HFF-Myc (cell line): ENCODE results near the gene ARHGEF6.

Experiments
- DNase-seq: peaks from one replicate; pipeline ENCODE4 v3.0.0-alpha.2; 2011; ENCODE audit warnings: low read depth; ENCODE audit errors: extremely low read depth
- H3K4me3 ChIP-seq: replicated peaks from 2 replicates; pipeline ENCODE4 v1.5.1; 2011; ENCODE audit warnings: low read depth, mild to moderate bottlenecking, control low read depth, low read length
- TF ChIP-seq, protein P1 (sequence below): IDR thresholded peaks from 2 replicates; pipeline ENCODE4 v1.5.1; 2012; ENCODE audit warnings: mild to moderate bottlenecking, low read depth, low read length, control low read depth; ENCODE audit errors: missing control alignments

ARHGEF6 gene

DNA sequence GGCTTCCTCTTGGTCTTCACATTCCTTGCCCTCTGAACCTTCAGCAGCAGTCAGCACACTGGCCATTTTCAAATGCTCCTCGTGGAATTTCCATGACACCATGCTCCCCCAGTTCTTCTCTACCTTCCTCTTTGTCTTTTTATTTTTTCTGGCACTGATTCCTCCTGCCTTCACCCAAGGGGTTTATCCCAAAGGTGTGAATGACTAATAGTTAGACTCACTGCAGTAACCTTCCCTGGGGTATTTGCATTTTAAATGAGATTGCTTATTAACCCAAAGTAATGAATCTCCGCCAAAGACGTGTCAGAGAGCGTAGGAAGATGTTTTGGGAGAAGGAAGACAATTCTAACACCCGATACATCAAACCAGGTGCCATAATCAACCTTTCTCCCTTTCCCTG is 96.6 kb downstream of the ARHGEF6 start:
- H3K4me3 ChIP-seq: no peak overlapping the region
- no peak for DNase-seq
- TF ChIP-seq, protein P1, sequence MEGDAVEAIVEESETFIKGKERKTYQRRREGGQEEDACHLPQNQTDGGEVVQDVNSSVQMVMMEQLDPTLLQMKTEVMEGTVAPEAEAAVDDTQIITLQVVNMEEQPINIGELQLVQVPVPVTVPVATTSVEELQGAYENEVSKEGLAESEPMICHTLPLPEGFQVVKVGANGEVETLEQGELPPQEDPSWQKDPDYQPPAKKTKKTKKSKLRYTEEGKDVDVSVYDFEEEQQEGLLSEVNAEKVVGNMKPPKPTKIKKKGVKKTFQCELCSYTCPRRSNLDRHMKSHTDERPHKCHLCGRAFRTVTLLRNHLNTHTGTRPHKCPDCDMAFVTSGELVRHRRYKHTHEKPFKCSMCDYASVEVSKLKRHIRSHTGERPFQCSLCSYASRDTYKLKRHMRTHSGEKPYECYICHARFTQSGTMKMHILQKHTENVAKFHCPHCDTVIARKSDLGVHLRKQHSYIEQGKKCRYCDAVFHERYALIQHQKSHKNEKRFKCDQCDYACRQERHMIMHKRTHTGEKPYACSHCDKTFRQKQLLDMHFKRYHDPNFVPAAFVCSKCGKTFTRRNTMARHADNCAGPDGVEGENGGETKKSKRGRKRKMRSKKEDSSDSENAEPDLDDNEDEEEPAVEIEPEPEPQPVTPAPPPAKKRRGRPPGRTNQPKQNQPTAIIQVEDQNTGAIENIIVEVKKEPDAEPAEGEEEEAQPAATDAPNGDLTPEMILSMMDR: no peak

DNA sequence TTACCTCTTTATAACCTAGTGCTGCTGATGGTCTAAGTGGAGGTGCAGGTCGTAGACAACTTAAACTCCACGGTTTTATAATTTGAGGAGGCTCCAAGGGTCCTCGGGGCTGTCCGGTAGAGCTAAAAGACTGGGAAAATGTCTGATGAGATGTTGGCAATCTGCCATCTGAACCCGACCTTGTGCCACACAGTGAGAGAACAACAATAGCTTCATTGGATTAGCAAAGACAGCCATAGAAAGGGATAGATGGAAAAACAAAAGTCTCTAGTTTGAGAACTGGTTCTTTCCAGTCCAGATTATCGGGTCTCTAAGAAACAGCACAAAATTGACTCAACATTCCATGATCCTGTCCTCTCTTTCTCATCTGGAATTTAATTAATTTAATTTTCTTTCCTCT is 101.2 kb downstream of the ARHGEF6 start:
- no peak overlapping the region for H3K4me3 ChIP-seq
- DNase-seq: no peak
- TF ChIP-seq, protein P1: no peak

DNA sequence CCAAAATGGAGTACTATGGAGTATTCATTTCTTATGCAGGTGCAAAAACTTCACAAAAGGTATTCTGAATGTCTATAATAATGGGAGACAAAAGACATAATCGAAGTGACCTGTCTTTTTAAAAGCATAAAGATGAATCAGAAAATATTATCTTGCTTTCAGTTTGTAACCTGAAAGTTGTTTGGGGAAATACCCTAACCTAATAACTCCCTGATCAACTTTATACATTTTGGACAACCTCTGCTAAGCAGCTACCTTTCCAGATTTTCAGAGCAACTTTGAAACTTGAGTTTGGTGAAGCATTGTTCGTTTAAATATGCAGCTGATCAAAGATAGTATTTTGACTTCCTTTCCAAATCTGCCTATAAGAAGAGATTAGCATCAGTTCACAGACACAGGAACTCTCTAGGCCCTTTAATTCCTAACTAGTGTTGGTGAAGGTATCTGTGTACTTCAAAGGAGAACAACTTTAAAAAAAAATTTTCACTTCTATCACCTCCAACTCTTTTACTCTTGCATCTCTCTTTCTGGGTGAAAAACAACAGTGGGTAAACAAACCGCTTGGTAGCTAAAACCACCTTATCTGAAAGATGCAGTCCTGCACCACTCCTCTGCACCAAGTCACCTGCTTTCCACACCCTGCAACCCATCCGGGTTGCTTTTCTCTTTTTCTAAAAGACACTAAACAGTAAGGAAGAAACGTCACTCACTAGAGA is 106.3 kb downstream of the ARHGEF6 start:
- TF ChIP-seq, protein P1: no peak
- no peak for DNase-seq
- no peak overlapping the region for H3K4me3 ChIP-seq

DNA sequence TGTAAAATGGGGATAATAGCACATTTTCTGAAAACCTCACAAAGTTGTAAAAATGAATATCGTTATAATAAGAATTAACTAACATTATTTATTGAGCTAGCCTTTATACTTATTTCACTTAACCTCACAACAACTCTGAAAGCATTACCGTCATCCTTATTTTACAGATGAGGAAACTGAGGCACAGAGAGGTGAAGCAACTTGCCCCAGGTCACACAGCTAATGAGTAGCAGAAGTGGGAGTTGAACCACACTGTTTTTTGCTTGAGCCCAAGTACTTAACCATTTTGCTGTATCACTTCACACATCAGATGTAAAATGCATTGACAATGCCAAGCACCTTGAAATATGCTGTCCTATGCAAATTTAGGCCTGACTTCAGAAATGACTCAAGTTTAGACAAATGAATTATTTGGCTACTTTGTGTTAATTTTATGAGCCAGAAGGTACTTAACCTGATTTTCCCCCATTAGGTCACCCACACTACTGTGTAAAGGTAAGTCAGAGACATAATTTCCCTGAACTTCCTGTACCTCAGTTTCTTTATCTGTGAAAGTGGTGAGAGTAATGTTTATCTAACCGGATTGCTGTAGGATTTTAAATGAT is 109.6 kb downstream of the ARHGEF6 start:
- no peak for DNase-seq
- no peak overlapping the region for H3K4me3 ChIP-seq
- TF ChIP-seq, protein P1: no peak

DNA sequence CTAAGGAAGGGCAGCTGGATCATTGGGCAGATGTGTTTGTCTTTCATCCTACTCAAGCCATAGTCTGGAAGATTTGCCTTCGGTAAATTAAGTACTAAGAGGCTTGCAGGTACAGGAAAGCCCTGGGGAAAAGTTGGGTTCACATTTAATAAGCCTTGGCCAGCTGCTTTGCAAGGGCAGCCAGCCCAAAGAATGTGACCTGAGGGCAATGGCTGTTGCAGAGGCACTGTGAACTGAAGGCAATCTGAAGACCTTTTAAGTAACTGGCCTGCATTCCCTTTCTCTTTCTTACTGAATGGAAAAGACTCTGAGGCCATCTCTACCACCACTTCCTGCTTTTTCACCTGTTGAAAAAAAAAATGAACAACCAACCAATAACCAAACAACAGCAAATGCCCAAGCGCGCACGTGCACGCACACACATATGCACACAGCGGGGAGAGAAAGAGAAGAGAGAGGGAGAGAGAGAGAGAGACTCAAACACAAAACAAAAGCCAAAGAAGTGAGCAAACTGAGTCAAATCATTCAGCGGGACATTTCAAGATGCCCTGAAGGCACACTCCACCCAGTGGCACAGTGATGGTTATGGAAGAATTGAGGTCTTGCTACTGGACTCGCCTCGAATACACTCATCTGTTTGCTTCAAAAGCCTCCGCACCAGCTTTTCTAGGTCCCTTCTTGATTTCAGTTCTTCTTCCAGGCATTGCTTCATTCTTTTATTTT is 113.1 kb downstream of the ARHGEF6 start:
- no peak overlapping the region for H3K4me3 ChIP-seq
- TF ChIP-seq, protein P1: no peak
- no peak for DNase-seq

DNA sequence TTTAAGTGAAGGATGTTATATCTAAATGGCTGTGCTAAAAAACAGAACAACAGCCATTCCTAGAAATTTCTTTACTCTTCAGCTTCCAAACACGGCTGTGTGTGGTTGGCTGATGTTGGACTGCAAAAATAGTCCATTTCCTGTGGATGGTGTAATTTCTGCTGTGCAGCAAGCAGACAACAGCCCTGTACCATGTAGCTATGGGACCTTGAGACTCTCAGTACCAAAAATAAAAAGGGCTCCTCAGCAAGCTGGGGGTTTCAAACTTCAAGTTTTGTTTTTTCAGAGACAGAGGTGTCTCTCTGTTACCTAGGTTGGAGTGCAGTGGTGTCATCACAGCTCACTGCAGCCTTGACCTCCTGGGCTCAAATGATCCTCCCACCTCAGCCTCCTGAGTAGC is 114.6 kb downstream of the ARHGEF6 start:
- no peak overlapping the region for H3K4me3 ChIP-seq
- DNase-seq: no peak
- TF ChIP-seq, protein P1: no peak
